ENCODE data around the gene ANKRD23.
"Not testable (repeated sequence)": the region's sequence is repeated elsewhere in the genome, so short reads cannot be mapped to it uniquely, and the experiment has no call there.

Gene ANKRD23

GRCh38 chr2:96806468-96807126 lies 37.2 kb downstream of the ANKRD23 start:
- no peak overlapping the region for H3K27ac ChIP-seq
- POLR2A ChIA-PET (ENCODE audit: low non-redundant PET): no interaction called here
- CTCF ChIA-PET: no interaction called here
- DNase-seq (ENCODE audit: low spot score): no peak
- no peak for TF ChIP-seq CTCF (conservative IDR thresholded peaks at IDR 0.05; ENCODE audit: low read depth)

- CTCF ChIA-PET; POLR2A ChIA-PET (ENCODE audit: low non-redundant PET): not testable (repeated sequence)
Measured at GRCh38 chr2:96805946-96806345, 37.9 kb downstream of the ANKRD23 start.

GRCh38 chr2:96804986-96805385 lies 38.8 kb downstream of the ANKRD23 start:
- no peak overlapping the region for H3K27ac ChIP-seq
- DNase-seq (ENCODE audit: low spot score): no peak
- ChIA-PET CTCF (no interaction called here), POLR2A (ENCODE audit: low non-redundant PET) (no interaction called here)
- no peak for TF ChIP-seq CTCF (conservative IDR thresholded peaks at IDR 0.05; ENCODE audit: low read depth)

More at GRCh38 chr2:96805946-96806345, 37.9 kb downstream of the ANKRD23 start:
- DNase-seq (ENCODE audit: low spot score); H3K27ac ChIP-seq: not testable (repeated sequence)

- no peak for DNase-seq (ENCODE audit: low spot score)
- TF ChIP-seq CTCF (conservative IDR thresholded peaks at IDR 0.05; ENCODE audit: low read depth): no peak
- POLR2A ChIA-PET (ENCODE audit: low non-redundant PET): no interaction called here
- H3K27ac ChIP-seq: no peak overlapping the region
- CTCF ChIA-PET: no interaction called here
Measured at GRCh38 chr2:96802721-96803120, 41.1 kb downstream of the ANKRD23 start.

- ChIA-PET POLR2A (ENCODE audit: low non-redundant PET) (no interaction called here), CTCF (interaction anchor here (1.8 kb wide), 1 partner anchor 28 kb away, joined by 6 read pairs; no protein-coding TSS in a partner anchor)
- no peak for DNase-seq (ENCODE audit: low spot score)
Measured at GRCh38 chr2:96801786-96802595, 41.8 kb downstream of the ANKRD23 start.

GRCh38 chr2:96801005-96801785 lies 42.6 kb downstream of the ANKRD23 start:
- H3K27ac ChIP-seq: no peak overlapping the region
- ChIA-PET POLR2A (ENCODE audit: low non-redundant PET) (no interaction called here), CTCF (interaction anchor here (0.5 to 1.8 kb wide), 11 partner anchors 12 to 315 kb away, joined by 3 to 6 read pairs (median 3); partner anchors contain the start of genes ANKRD39 and CNNM4)
- peak; percentile 66 for DNase-seq (ENCODE audit: low spot score)
- TF ChIP-seq CTCF (conservative IDR thresholded peaks at IDR 0.05; ENCODE audit: low read depth): peak; percentile 93

More at GRCh38 chr2:96801786-96802595, 41.8 kb downstream of the ANKRD23 start:
- no peak for TF ChIP-seq CTCF (conservative IDR thresholded peaks at IDR 0.05; ENCODE audit: low read depth)
- H3K27ac ChIP-seq: no peak overlapping the region
